ENCODE results near the gene IFNA16.

GRCh38 chr9:21265421-21266189 lies 48.5 kb upstream of the IFNA16 start:
- TF ChIP-seq CTCF (IDR thresholded peaks at IDR 0.05) (no peak), POLR2A (IDR thresholded peaks at IDR 0.05) (no peak)

Measured in sigmoid colon (tissue), 3 donors.